H1 (cell line): Measurements from ENCODE around the gene KRT6C.
"Not testable (repeated sequence)": the region's sequence is repeated elsewhere in the genome, so short reads cannot be mapped to it uniquely, and the experiment has no call there.

Experiments
- CHD2 ChIP-seq: IDR thresholded peaks from 2 replicates; pipeline ENCODE4 v1.6.1; 2012; ENCODE audit warnings: low read length, improper control_type of control experiment
- CTCF ChIP-seq, 3 experiments: IDR thresholded peaks; 1 replicate in 2 of 3; 2 replicates in 1 of 3; pipeline versions ENCODE4 v1.5.1 to v1.6.1; 2011; ENCODE audit warnings: low read length in 3 of 3, mild to moderate bottlenecking in 3 of 3, inconsistent platforms in 2 of 3, low read depth in 1 of 3, moderate library complexity in 1 of 3; ENCODE audit not compliant: insufficient read depth in 1 of 3; ENCODE audit errors: control extremely low read depth in 1 of 3
- EP300 ChIP-seq, 2 experiments: IDR thresholded peaks; 1 replicate in 1 of 2; 2 replicates in 1 of 2; pipeline ENCODE4 v1.6.1; 2011 to 2012; ENCODE audit warnings: low read depth in 2 of 2, low read length in 2 of 2, mild to moderate bottlenecking in 2 of 2, borderline replicate concordance in 1 of 2, inconsistent platforms in 1 of 2, moderate library complexity in 1 of 2
- POLR2AphosphoS5 ChIP-seq: IDR thresholded peaks from 2 replicates; pipeline ENCODE4 v1.6.1; 2011; ENCODE audit warnings: low read depth, low read length

- TF ChIP-seq CTCF (IDR thresholded peaks at IDR 0.05; ENCODE audit: control extremely low read depth in 1 of 3, insufficient read depth in 1 of 3, low read depth in 1 of 3, low read length in 3 of 3); CHD2; EP300 (IDR thresholded peaks at IDR 0.05; ENCODE audit: borderline replicate concordance in 1 of 2, low read depth in 2 of 2, low read length in 2 of 2); POLR2AphosphoS5: not testable (repeated sequence)
These were observed 17.9 kb upstream of the KRT6C start for GRCh38 chr12:52491495-52491894.
